ENCODE data around the gene MSH2.
"Not testable (repeated sequence)": the region's sequence is repeated elsewhere in the genome, so short reads cannot be mapped to it uniquely, and the experiment has no call there.

The MSH2 gene

GRCh38 chr2:47414682-47415458 is 11.9 kb downstream of the MSH2 start:
- no peak for DNase-seq

- no peak for DNase-seq
Measured at GRCh38 chr2:47420214-47420613, 17.3 kb downstream of the MSH2 start.

GRCh38 chr2:47420683-47421082 is 17.7 kb downstream of the MSH2 start:
- not testable (repeated sequence) for DNase-seq

- DNase-seq = no peak
Measured at GRCh38 chr2:47422016-47422415, 19.1 kb downstream of the MSH2 start.

GRCh38 chr2:47422560-47422959 is 19.6 kb downstream of the MSH2 start:
- DNase-seq = no peak

GRCh38 chr2:47426786-47427185 is 23.8 kb downstream of the MSH2 start:
- no peak for DNase-seq

GRCh38 chr2:47429795-47430194 is 26.8 kb downstream of the MSH2 start:
- DNase-seq = no peak

- not testable (repeated sequence) for DNase-seq
Measured at GRCh38 chr2:47433006-47433405, 30.1 kb downstream of the MSH2 start.

GRCh38 chr2:47433445-47433844 is 30.5 kb downstream of the MSH2 start:
- DNase-seq = not testable (repeated sequence)

- DNase-seq = no peak
Measured at GRCh38 chr2:47437287-47437686, 34.3 kb downstream of the MSH2 start.

GRCh38 chr2:47438106-47438505 is 35.1 kb downstream of the MSH2 start:
- no peak for DNase-seq

- no peak for DNase-seq
Measured at GRCh38 chr2:47438783-47439182, 35.8 kb downstream of the MSH2 start.

- DNase-seq = no peak
Measured at GRCh38 chr2:47451790-47452189, 48.8 kb downstream of the MSH2 start.

- DNase-seq = no peak
Measured at GRCh38 chr2:47452761-47453160, 49.8 kb downstream of the MSH2 start.

- DNase-seq = not testable (repeated sequence)
Measured at GRCh38 chr2:47454818-47455217, 51.9 kb downstream of the MSH2 start.

- no peak for DNase-seq
Measured at GRCh38 chr2:47455411-47455810, 52.5 kb downstream of the MSH2 start.

- DNase-seq = no peak
Measured at GRCh38 chr2:47456851-47457250, 53.9 kb downstream of the MSH2 start.

GRCh38 chr2:47457268-47457667 is 54.3 kb downstream of the MSH2 start:
- DNase-seq = no peak

GRCh38 chr2:47459021-47459420 is 56.1 kb downstream of the MSH2 start:
- DNase-seq = no peak

GRCh38 chr2:47460766-47461165 is 57.8 kb downstream of the MSH2 start:
- no peak for DNase-seq

- DNase-seq = no peak
Measured at GRCh38 chr2:47471429-47472116, 68.6 kb downstream of the MSH2 start.

GRCh38 chr2:47479863-47480262 is 76.9 kb downstream of the MSH2 start:
- DNase-seq = no peak

GRCh38 chr2:47483191-47483590 is 80.2 kb downstream of the MSH2 start:
- no peak for DNase-seq

GRCh38 chr2:47484396-47484795 is 81.4 kb downstream of the MSH2 start:
- no peak for DNase-seq

- DNase-seq = no peak
Measured at GRCh38 chr2:47485177-47485576, 82.2 kb downstream of the MSH2 start.

Measured in right forelimb (tissue), 1 donor.